ENCODE measurements around the gene DNTT.

- TF ChIP-seq CTCF (IDR thresholded peaks at IDR 0.05; ENCODE audit: insufficient read depth, low read length) (no peak), SPI1 (IDR thresholded peaks at IDR 0.05; ENCODE audit: borderline replicate concordance, low read depth) (no peak), GABPA (IDR thresholded peaks at IDR 0.05; ENCODE audit: low read depth) (no peak), POLR2AphosphoS5 (IDR thresholded peaks at IDR 0.05; ENCODE audit: low read depth) (no peak)
Observed at GRCh38 chr10:96337106-96337505, 32.9 kb downstream of the DNTT start.

Measured in HL-60 (cell line).